Gastrocnemius medialis (tissue), 4 donors: Measurements from ENCODE around the gene ADIPOR1.

Experiments used
- POLR2A ChIP-seq, 2 donors: fragments of 450-650 bp; IDR thresholded peaks; one replicate each; pipeline ENCODE4 v1.6.1; 2017; ENCODE audit warnings: antibody characterized with exemption in 2 of 2, mild to moderate bottlenecking in 2 of 2, moderate library complexity in 2 of 2
- TF ChIP-seq, protein P1 (sequence below), 5 experiments: fragments of 450-650 bp in 3 of 5; fragments of 200-600 bp in 2 of 5; sonication (generic) in 2 of 5; IDR thresholded peaks in 4 of 5; conservative IDR thresholded peaks in 1 of 5; 1 replicate in 4 of 5; 2 replicates in 1 of 5; pipeline ENCODE4 v1.5.1; 2016 to 2019; ENCODE audit warnings: antibody characterized with exemption in 5 of 5, mild to moderate bottlenecking in 3 of 5, moderate library complexity in 3 of 5

DNA sequence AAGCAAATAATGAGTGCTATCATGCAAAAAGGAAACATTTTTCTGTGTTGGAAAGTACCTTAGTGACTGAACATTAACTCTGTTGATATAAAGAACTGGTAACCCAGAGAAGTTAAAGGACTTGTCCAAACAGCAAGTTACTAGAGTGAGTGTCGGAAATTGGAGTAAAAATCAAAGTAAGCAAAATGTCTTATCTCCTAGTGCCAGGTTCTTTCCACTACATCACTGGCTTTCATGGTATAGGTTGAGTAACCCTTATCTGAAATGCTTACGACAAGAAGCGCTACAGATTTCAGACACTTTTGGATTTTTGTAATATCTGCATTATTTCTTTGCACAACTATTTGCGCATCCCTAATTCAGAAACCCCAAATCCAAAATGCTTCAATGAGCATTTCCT, 52.8 kb downstream of the ADIPOR1 start:
- TF ChIP-seq, protein P1, sequence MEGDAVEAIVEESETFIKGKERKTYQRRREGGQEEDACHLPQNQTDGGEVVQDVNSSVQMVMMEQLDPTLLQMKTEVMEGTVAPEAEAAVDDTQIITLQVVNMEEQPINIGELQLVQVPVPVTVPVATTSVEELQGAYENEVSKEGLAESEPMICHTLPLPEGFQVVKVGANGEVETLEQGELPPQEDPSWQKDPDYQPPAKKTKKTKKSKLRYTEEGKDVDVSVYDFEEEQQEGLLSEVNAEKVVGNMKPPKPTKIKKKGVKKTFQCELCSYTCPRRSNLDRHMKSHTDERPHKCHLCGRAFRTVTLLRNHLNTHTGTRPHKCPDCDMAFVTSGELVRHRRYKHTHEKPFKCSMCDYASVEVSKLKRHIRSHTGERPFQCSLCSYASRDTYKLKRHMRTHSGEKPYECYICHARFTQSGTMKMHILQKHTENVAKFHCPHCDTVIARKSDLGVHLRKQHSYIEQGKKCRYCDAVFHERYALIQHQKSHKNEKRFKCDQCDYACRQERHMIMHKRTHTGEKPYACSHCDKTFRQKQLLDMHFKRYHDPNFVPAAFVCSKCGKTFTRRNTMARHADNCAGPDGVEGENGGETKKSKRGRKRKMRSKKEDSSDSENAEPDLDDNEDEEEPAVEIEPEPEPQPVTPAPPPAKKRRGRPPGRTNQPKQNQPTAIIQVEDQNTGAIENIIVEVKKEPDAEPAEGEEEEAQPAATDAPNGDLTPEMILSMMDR (IDR thresholded peaks at IDR 0.05 in 4 of 5, conservative IDR thresholded peaks at IDR 0.05 in 1 of 5), result no peak
- no peak for TF ChIP-seq POLR2A (IDR thresholded peaks at IDR 0.05)
